Keratinocyte (primary cell): ENCODE results near the gene SMPD4.

Source experiments
- EZH2 ChIP-seq: IDR thresholded peaks from one replicate; pipeline ENCODE4 v1.6.1; 2012; ENCODE audit warnings: inconsistent platforms, mild to moderate bottlenecking, low read length, moderate library complexity
- TF ChIP-seq, protein P1 (sequence below), 3 experiments: IDR thresholded peaks in 1 of 3; conservative IDR thresholded peaks in 1 of 3; optimal IDR thresholded peaks in 1 of 3; 2 replicates in 2 of 3; 3 replicates in 1 of 3; pipeline versions ENCODE3 to v1.5.1; 2011; ENCODE audit warnings: low read length in 3 of 3, mild to moderate bottlenecking in 3 of 3, moderate library complexity in 2 of 3, control low read depth in 1 of 3, inconsistent platforms in 1 of 3; ENCODE audit not compliant: insufficient read depth in 2 of 3; ENCODE audit errors: extremely low read depth in 1 of 3

DNA sequence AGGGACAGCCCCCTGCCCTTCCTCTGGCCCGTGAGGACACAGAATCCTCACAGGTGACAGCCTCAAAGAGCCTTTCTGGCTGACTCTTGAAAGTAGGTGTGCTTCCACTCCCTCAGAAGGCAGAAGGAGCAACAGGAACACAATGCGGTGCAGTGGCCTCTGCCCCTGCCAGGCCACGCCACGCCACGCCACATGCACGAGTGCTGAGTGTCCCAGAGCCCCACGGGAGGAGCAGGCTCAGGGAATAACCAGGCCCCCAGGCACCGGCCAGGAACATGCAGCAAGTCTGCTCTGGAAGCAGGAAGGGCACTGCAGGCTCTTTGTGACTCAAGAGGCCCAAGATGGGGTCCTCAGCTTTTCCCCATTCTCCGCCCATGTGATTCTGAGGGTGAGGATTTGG is 18.4 kb downstream of the SMPD4 start:
- TF ChIP-seq, protein P1, sequence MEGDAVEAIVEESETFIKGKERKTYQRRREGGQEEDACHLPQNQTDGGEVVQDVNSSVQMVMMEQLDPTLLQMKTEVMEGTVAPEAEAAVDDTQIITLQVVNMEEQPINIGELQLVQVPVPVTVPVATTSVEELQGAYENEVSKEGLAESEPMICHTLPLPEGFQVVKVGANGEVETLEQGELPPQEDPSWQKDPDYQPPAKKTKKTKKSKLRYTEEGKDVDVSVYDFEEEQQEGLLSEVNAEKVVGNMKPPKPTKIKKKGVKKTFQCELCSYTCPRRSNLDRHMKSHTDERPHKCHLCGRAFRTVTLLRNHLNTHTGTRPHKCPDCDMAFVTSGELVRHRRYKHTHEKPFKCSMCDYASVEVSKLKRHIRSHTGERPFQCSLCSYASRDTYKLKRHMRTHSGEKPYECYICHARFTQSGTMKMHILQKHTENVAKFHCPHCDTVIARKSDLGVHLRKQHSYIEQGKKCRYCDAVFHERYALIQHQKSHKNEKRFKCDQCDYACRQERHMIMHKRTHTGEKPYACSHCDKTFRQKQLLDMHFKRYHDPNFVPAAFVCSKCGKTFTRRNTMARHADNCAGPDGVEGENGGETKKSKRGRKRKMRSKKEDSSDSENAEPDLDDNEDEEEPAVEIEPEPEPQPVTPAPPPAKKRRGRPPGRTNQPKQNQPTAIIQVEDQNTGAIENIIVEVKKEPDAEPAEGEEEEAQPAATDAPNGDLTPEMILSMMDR (optimal IDR thresholded peaks at IDR 0.05 in 1 of 3, IDR thresholded peaks at IDR 0.05 in 1 of 3, conservative IDR thresholded peaks at IDR 0.05 in 1 of 3; ENCODE audit: extremely low read depth in 1 of 3, insufficient read depth in 2 of 3, low read length in 3 of 3): no peak
- TF ChIP-seq EZH2: no peak
